SK-N-SH (cell line): ENCODE results near the gene RAB17. TPM values are rescaled to one million over a fixed set of nuclear protein-coding genes. Genes with fewer than 3 reads are reported as not detected.

Experiments used
- CTCF ChIA-PET: fragments of 300-600, 350-600 bp; formaldehyde crosslinking; extraction: SDS; loops from one replicate; lab custom pipeline; 2021; lab: Yijun Ruan, JAX
- POLR2A ChIA-PET: fragments of 350-600 bp; sonication (Branson Sonifier 250); formaldehyde crosslinking; extraction: SDS; loops from one replicate; lab custom pipeline; 2020; ENCODE audit warnings: antibody characterized with exemption, inconsistent platforms; lab: Yijun Ruan, JAX
- DNase-seq: peaks from one replicate; pipeline ENCODE4 v3.0.0; 2012
- H2AFZ ChIP-seq: fragments of 200-600 bp; sonication (generic); 2 replicates; pipeline ENCODE4 v1.8.1; 2016; ENCODE audit warnings: antibody characterized with exemption, mild to moderate bottlenecking, low read depth
- H3F3A ChIP-seq: fragments of 200-600 bp; sonication (generic); replicated peaks from 2 replicates; pipeline ENCODE3; 2016; ENCODE audit warnings: antibody characterized with exemption, mild to moderate bottlenecking; ENCODE audit not compliant: insufficient read depth
- H3K27ac ChIP-seq, 2 experiments: fragments of 200-500 bp in 1 of 2; fragments of 200-600 bp in 1 of 2; sonication (Bioruptor generic) in 1 of 2; sonication (generic), shearing (Covaris generic) in 1 of 2; 2 replicates each; pipeline versions ENCODE4 v1.5.1 to v1.6.1; 2014 to 2016; ENCODE audit warnings: low read depth in 2 of 2, inconsistent platforms in 1 of 2, low read length in 1 of 2, mild to moderate bottlenecking in 1 of 2, mixed read lengths in 1 of 2
- H3K27me3 ChIP-seq: fragments of 200-600 bp; sonication (generic), shearing (Covaris generic); 2 replicates; pipeline ENCODE4 v1.6.1; 2016; ENCODE audit warnings: mixed run types; ENCODE audit not compliant: insufficient read depth
- H3K36me3 ChIP-seq, 2 experiments: fragments of 200-500 bp in 1 of 2; fragments of 200-600 bp in 1 of 2; sonication (Bioruptor generic) in 1 of 2; sonication (generic) in 1 of 2; replicated peaks in 1 of 2; 2 replicates each; pipeline versions ENCODE3 to v1.5.1; 2014 to 2016; ENCODE audit warnings: low read length in 1 of 2, mild to moderate bottlenecking in 1 of 2; ENCODE audit not compliant: insufficient read depth in 2 of 2, control insufficient read depth in 1 of 2
- H3K4me1 ChIP-seq, 2 experiments: fragments of 200-500 bp in 1 of 2; fragments of 200-600 bp in 1 of 2; sonication (Bioruptor generic) in 1 of 2; sonication (generic), shearing (Covaris generic) in 1 of 2; 2 replicates each; pipeline versions ENCODE4 v1.5.1 to v1.6.1; 2014 to 2016; ENCODE audit warnings: low read depth in 1 of 2, low read length in 1 of 2, mixed run types in 1 of 2; ENCODE audit not compliant: insufficient read depth in 2 of 2, control insufficient read depth in 1 of 2
- H3K4me2 ChIP-seq: fragments of 200-600 bp; sonication (generic), shearing (Covaris generic); 2 replicates; pipeline ENCODE4 v1.6.1; 2017; ENCODE audit warnings: mixed run types
- H3K4me3 ChIP-seq, 2 experiments: fragments of 200-500 bp in 1 of 2; fragments of 200-600 bp in 1 of 2; sonication (Bioruptor generic) in 1 of 2; sonication (generic), shearing (Covaris generic) in 1 of 2; 2 replicates each; pipeline versions ENCODE4 v1.5.1 to v1.8.1; 2014 to 2016; ENCODE audit warnings: low read depth in 2 of 2, inconsistent platforms in 1 of 2, low read length in 1 of 2, mild to moderate bottlenecking in 1 of 2, mixed read lengths in 1 of 2, moderate library complexity in 1 of 2
- H3K79me2 ChIP-seq: fragments of 200-600 bp; sonication (generic); 2 replicates; pipeline ENCODE4 v1.8.1; 2017; ENCODE audit warnings: mild to moderate bottlenecking; ENCODE audit not compliant: insufficient read depth
- H3K9ac ChIP-seq: fragments of 200-600 bp; sonication (generic); 2 replicates; pipeline ENCODE4 v1.6.1; 2017; ENCODE audit warnings: mixed run types
- H3K9me2 ChIP-seq: fragments of 200-600 bp; sonication (generic); 2 replicates; pipeline ENCODE4 v1.6.1; 2017; ENCODE audit warnings: mixed run types
- H3K9me3 ChIP-seq: fragments of 200-600 bp; sonication (generic); 2 replicates; pipeline ENCODE4 v1.6.1; 2017; ENCODE audit warnings: mixed run types, mild to moderate bottlenecking, moderate library complexity
- H4K20me1 ChIP-seq: fragments of 200-600 bp; sonication (generic); 2 replicates; pipeline ENCODE4 v1.6.1; 2017; ENCODE audit warnings: mild to moderate bottlenecking, mixed run types; ENCODE audit not compliant: insufficient read depth
- CHD2 ChIP-seq: fragments of 150-350 bp; IDR thresholded peaks from 2 replicates; pipeline ENCODE4 v1.6.1; 2018; ENCODE audit warnings: low read length; ENCODE audit not compliant: partially characterized antibody
- ELF1 ChIP-seq: IDR thresholded peaks from 2 replicates; pipeline ENCODE4 v1.4.0; 2012
- EZH2phosphoT487 ChIP-seq: fragments of 200-600 bp; sonication (generic); IDR thresholded peaks from 2 replicates; pipeline ENCODE4 v1.6.1; 2017; ENCODE audit warnings: low read depth, mixed run types, mild to moderate bottlenecking, antibody characterized with exemption, moderate library complexity, borderline replicate concordance
- FOXM1 ChIP-seq: IDR thresholded peaks from 2 replicates; pipeline ENCODE4 v1.4.0; 2012; ENCODE audit warnings: low read depth, mild to moderate bottlenecking
- MEF2A ChIP-seq: IDR thresholded peaks from 2 replicates; pipeline ENCODE4 v1.4.0; 2012; ENCODE audit warnings: low read depth, borderline replicate concordance
- NFIC ChIP-seq: IDR thresholded peaks from 2 replicates; pipeline ENCODE4 v1.4.0; 2012; ENCODE audit warnings: borderline replicate concordance
- NRF1 ChIP-seq: IDR thresholded peaks from 2 replicates; pipeline ENCODE4 v1.6.1; 2012; ENCODE audit warnings: low read depth, mild to moderate bottlenecking, low read length
- RCOR1 ChIP-seq: fragments of 150-350 bp; IDR thresholded peaks from 2 replicates; pipeline ENCODE4 v1.6.1; 2017; ENCODE audit warnings: antibody characterized with exemption, low read length
- USF1 ChIP-seq: IDR thresholded peaks from 2 replicates; pipeline ENCODE4 v1.4.0; 2012; ENCODE audit warnings: low read depth, borderline replicate concordance
- ZBTB33 ChIP-seq: IDR thresholded peaks from 2 replicates; pipeline ENCODE4 v1.4.0; 2012; ENCODE audit warnings: low read depth, borderline replicate concordance
- WGBS: methylation state at CpG from one replicate; pipeline ENCODE4 v1.1.6; 2017; ENCODE audit warnings: low lambda C conversion rate; 5-methylcytosine and 5-hydroxymethylcytosine counted together
- polyA plus RNA-seq, 3 experiments: library from polyadenylated mRNA; depleted of rRNA; stranded (reverse); fragments of >200 nt; gene quantifications; 2 replicates each; pipeline ENCODE4 v1.2.3, GENCODE V29; 2012

Gene RAB17
- polyA plus RNA-seq, 1 of the 3 experiments (the other 2 are of a cell fraction) = 0.10 TPM

DNA sequence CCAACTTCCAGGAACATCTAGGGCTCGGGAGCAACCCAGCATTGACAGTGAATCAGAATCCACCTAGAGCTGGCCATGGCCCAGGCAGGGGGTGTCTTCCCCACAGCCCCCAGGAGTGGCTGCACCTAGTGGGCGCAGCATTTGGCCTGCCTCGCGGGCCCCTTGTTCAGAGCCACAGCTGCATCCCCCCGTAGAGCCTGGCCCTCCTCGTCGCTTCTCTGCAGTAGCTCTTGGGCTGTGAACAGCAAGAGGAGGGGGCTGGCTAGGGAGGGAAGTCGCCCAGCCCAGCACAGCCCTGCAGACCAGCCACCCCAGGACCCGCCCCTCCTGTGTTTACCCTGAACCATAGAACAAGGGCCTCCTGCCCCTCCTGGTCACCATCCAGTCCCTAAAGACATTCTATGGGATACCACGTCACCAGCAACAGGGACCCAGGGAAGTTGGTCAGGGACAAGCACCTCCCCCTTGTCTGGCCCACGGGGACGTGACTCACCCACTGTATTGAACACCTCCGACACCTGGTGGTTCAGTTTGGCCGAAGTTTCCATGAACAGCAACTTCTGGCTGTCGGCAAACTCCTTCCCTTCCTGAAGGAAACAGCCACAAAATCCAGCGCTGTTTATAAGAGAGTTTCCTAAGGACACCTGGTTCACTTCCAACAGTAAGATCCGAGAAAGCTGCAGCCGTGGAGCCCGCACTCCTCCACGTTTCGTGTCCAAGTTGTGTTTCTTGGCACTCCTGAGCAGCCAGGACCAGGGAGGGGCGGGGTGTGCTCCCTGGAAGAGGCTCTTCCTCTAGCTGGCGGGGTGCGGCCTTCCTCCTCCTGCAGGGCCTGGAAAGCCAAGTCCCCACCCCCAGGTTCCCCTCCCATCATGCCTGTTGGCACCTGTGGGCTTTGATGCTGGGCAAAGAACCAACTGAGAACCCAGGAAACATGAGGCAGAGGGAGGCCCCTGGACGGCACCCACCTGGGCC is 15.4 kb downstream of the RAB17 start:
- CTCF ChIA-PET = interaction anchor here (0.6 to 7.9 kb wide), 8 partner anchors 26 to 482 kb away, joined by 3 to 311 read pairs (median 4); no protein-coding TSS in a partner anchor
- H3K9me3 ChIP-seq = no peaks in the 10 kb centered on the region
- POLR2A ChIA-PET = no interaction called here
- H3K27me3 ChIP-seq = no peaks in the 10 kb centered on the region
- H3K36me3 ChIP-seq = no peaks in the 10 kb centered on the region
- H3K27ac ChIP-seq = no peak overlapping the region
- H3K79me2 ChIP-seq = no peaks in the 10 kb centered on the region
- TF ChIP-seq USF1 (no peak), EZH2phosphoT487 (no peak), FOXM1 (no peak), NFIC (no peak), NRF1 (no peak), ZBTB33 (no peak)
- TF ChIP-seq, all 33 proteins: peak for 0
- Histone ChIP-seq H3K9ac (no peak overlapping the region), H4K20me1 (no peaks in the 10 kb centered on the region), H3K4me2 (no peak overlapping the region), H3K4me3 (no peak overlapping the region), H3K9me2 (no peaks in the 10 kb centered on the region), H3F3A (no peaks in the 10 kb centered on the region), H3K4me1 (peaks cover 6 to 16% of the 10 kb centered on the region in 2 experiments; a peak in 3 of 4 replicates), H2AFZ (no peak overlapping the region)
- 85% methylated on average over 17 of the region's 25 CpGs for WGBS
- no peak for DNase-seq

GRCh38 chr2:237574467-237574866 is 16.1 kb downstream of the RAB17 start:
- TF ChIP-seq MEF2A (no peak), CHD2 (no peak), RCOR1 (no peak), ELF1 (no peak), NRF1 (no peak)
- Histone ChIP-seq H3F3A (no peaks in the 10 kb centered on the region), H3K4me1 (peaks cover 6 to 16% of the 10 kb centered on the region in 2 experiments; a peak in 3 of 4 replicates), H3K9me3 (no peaks in the 10 kb centered on the region), H4K20me1 (no peaks in the 10 kb centered on the region), H3K9me2 (no peaks in the 10 kb centered on the region), H3K27ac (no peak overlapping the region), H3K36me3 (no peaks in the 10 kb centered on the region), H3K27me3 (no peaks in the 10 kb centered on the region), H2AFZ (no peak overlapping the region), H3K9ac (no peak overlapping the region), H3K4me3 (no peak overlapping the region), H3K4me2 (no peak overlapping the region), H3K79me2 (no peaks in the 10 kb centered on the region)
- no peak for DNase-seq
- WGBS = 94% methylated on average over 7 of the region's 9 CpGs
- ChIA-PET CTCF (interaction anchor here (0.6 to 7.9 kb wide), 4 partner anchors 46 to 453 kb away, joined by 3 to 311 read pairs (median 16); no protein-coding TSS in a partner anchor), POLR2A (no interaction called here)
